ENCODE measurements around the gene MYMX.
"Not testable (repeated sequence)": the region's sequence is repeated elsewhere in the genome, so short reads cannot be mapped to it uniquely, and the experiment has no call there.

The MYMX gene

DNA sequence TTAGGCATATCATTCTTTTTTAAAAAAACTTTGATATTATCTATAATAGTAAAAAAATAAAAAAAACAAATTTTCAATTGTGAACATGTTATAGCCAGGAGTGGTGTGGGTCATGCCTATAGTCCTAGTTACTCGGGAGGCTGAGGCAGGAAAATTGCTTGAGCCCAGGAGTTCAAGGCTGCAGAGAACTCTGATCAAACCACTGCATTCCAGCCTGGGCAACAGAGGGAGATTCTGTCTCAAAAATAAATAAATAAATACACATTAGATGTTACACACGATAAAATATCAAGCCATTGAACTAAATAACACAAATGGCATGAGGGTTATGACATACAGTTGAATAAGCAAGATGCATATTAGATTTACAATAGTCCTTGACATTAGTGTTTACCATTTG is 27.9 kb upstream of the MYMX start:
- DNase-seq: no peak

DNA sequence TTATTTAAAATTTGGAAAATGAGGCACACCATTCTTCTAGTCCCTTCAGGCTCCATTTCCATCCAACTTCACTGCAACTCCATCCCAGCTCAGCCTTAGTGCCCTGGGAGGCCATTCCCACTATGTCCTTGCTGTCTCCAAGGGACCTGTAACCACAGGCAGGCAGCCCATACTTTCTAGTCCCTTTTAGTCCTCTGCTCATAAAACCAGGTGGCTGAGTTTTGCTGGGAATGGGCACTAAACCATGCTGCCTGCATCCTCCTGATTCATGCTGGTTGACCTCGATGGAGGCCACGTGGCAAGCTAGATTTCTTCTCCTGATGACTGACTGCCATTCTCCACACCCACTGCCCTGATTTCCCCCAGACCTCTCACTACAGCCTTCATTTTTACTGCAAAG is 27.5 kb upstream of the MYMX start:
- no peak for DNase-seq

DNA sequence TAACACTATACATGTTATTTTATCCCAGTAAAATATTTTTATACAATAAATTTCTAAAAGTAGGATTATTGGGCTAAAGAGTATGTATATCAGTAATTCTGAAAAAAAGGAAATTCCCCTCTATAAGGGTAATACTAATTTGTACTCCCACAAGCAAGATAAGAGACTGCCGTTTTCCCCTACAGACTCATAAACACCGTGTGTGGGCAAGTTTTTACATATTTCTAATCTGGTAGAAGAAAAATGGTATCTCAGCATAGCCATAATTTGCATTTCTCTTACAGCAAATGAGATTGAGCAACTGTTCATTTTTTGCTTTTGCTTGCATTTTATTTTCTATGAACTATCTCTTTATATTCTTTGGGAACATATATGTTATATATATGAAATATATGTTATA is 26.0 kb upstream of the MYMX start:
- DNase-seq: no peak

DNA sequence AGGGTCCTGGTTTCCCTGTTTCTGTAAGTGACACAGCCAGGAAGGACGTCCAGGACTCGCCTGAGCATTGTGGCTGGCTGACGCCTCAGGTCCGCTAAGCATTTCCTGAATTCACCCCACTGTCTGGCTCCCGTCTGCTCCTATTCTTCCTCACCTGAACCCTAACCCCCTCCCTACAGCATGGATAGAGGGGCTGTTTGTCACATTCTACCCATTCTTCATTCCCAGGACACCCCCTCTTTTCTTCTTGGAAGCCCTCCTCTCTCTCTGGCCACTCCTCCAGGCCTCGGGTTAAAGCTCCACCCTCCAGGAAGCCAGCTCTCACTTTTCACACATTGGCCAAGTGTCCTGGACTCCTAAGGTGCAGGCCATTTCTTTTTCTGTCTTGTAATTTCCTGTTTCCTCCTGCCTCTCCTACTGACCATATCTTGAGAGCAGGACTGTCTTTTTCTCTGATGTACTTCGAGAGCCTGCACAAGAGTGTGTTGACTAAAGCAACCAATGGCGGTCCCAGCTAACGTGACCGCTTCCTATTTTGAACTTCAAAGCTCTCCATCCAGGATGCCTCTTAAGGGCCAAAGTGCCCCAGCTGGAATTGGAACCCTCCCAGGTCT is 24.2 kb upstream of the MYMX start:
- DNase-seq: peak; percentile 1

DNA sequence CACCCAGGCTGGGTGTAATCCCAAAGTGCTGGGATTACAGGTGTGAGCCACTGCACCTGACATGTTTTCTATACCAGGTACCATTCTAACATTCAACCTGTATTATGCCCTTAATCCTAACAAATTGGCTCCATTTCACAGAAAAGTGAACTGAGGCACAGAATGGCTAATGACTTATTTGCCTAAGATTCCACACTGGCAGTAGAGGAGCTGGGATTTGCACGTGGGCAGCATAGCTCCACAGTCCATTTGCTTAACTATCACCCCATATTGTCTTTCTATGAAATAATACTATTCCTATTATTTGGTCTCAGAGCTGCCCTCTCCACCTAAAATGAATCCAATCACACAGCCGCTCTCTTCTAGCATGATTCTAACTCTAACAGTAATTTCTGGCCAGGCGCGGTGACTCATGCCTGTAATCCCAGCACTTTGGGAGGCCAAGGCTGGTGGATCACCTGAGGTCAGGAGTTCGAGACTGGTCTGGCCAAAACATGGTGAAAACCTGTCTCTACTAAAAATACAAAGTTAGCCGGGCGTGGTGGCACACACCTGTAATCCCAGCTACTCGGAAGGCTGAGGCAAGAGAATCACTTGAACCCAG is 23.3 kb upstream of the MYMX start:
- DNase-seq: no peak

DNA sequence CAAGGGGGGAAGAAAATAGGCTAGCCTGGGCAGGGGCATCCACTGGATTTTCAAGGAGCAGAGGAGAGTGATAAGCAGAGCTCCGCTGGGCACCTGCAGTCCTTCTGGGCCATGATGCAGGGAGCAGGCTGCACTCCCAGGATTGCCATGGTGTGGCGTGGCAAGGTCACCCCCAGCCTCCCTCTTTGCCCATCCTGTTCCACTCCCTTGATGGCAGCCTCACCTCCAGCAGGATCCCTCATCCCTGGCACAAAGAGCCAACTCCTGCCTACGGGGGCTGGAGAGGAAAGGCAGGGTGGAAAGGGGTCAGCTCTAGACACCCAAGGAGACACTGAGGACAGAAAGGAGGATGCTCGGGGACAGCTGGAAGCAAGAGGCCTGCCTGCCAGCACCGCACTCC is 22.4 kb upstream of the MYMX start:
- no peak for DNase-seq

DNA sequence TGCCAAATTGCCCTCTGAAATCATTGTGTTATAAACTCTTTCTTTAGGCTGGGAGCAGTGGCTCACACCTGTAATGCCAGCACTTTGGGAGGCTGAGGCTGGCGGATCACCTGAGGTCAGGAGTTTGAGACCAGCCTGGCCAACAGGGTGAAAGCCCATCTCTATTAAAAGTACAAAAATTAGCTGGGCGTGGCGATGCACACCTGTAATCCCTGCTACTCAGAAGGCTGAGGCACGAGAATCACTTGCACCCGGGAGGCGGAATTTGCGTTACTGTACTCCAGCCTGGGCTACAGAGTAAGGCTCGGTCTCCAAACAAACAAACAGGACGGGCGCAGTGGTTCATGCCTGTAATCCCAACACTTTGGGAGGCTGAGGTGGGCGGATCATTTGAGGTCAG is 20.4 kb upstream of the MYMX start:
- not testable (repeated sequence) for DNase-seq

DNA sequence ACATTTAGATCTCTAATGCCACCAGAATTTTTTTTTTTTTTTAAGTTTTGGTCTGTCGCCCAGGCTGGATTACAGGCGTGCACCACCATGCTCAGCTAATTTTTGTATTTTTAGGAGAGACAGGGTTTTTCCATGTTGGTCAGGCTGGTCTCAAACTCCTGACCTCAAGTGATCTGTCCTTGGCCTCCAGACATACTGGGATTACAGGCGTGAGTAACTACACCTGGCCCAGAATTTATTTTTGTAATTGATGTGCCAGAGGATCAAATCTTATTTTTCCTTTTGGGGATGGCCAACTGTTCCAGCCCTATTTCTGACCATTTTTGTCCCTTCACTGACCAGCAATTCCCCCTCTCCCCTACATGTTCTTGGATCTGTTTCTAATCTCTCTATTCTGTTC is 18.0 kb upstream of the MYMX start:
- no peak for DNase-seq

DNA sequence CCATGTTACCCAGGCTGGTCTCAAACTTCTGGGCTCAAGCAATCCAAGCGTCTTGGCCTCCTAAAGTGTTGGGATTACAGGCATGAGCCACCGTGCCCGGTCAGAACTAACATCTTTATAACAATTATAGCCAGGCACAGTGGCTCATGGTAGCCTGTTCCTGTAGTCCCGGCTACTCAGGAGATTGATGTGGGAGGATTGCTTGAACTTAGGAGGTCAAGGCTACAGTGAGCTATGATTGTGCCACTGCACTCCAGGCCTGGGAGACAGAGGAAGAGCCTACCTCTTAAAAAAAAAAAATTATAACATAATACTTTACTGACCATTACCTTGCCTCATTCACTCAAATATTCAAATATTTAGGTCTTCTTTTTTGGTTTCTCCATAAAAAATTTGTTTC is 16.8 kb upstream of the MYMX start:
- DNase-seq: no peak

DNA sequence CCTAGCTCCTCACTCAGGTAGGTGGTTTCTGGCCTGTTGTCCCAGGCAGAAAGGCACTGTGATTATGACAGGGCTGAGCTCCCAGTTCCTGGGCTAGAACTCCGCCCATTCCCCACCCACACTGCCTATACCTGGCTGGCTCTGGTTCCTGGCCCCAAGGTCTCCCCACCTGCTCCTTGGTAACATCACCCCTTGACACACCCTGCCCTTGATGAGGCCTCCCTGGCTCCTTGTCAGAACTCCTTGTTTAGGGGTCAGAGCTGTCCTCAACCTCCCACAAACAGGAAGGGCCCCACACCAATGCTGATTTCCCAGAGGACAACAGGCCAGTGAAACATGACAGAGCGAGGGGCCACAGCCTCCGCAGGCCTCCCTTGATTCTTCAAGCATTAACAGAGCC is 15.5 kb upstream of the MYMX start:
- DNase-seq: no peak

DNA sequence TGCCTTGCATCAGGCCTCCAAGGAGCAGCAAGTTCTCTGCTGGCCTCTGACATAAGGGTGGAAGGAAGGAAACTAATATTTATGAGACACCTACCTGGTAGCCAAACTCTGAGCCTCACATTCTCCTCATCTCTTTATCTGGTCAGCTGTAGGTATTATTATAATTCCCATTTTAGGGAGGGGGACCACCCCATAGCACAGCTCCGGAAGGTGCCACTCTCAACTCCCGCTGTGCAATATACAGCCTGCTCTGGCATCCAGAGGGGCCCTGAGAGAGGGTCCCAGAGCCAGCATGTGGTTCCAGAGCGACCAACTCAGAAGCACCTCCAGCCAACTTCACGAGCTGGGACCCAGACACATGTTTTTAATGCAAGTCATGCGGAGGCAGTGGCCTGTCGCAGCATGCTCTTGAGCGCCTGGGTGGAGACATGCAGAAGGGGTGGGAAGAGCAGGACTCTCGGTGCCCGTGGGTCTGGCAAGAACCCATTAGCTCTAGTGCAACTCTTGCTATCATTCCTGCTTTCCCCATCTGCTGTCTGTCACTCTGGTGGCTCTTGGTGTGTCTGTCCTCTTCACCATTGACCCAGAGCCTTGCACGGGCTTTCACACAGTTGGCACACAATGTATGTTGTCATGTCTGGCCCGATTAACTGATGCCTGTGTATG is 15.0 kb upstream of the MYMX start:
- no peak for DNase-seq

DNA sequence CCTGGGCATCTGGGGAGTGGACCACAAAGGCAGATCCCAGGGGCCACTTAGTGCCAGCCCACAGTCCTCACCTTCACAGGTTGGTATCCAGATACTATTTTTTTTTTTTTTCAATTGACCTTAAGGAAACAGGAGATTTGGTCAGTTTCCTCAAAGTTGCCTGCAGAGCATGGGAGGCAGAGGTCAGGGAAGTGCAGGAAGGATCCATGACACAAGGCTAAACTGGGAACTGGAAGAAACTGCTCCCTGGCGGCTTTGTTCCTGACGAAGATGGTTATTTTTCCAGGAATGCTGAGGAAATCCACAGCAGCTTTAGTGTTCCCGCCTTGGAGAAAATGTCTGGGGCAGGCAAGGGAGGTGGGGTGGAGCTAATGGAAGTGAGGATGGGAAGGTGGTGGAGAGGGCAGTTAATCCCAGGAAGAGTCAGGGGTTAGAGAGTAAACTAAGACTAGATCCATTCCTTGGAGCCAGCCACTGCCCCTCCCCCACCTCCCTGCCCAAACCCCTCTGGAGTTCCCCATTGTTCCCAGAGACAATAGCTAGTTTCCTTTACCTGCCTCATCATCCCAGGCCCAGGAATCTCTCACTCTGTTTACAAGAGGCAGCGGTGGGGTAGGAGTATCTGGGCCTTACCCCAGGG is 14.3 kb upstream of the MYMX start:
- DNase-seq: no peak

DNA sequence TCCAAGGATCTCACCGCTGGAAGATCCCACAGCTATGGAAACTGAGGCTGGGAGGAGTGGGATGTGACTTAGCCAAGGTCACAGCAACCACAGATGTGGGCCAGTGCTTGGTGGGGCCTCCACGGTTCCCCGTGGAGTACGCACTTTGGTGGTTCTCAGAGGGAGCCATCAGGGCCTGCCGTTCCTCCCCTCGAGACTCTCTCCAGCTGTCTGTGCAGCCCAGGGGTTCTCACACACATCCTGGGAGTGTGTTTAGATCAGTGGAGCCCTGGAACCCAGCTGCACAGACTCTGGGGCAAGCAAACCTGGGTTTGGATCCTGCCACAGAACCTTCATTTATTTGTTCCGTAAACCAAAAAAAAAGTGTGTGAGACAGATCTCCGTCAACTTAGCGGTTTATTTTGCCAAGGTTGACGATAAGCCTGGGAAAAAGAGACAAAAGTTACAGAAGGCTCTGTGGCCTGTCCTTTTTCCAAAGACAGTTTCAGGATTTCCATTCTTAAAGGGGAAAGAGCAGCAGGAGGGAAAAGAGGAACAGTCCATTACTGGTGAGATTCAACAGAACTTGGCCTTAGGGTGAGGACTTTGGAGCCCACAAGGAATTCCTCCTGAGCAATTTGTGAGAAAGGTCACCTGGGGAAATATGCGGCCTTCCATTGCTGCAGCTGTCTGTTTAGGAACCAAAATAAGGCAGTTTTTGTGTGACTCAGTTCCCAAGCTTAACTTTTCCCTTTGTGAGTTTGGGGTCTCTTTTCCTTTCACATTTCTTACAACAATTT is 13.6 kb upstream of the MYMX start:
- no peak for DNase-seq

DNA sequence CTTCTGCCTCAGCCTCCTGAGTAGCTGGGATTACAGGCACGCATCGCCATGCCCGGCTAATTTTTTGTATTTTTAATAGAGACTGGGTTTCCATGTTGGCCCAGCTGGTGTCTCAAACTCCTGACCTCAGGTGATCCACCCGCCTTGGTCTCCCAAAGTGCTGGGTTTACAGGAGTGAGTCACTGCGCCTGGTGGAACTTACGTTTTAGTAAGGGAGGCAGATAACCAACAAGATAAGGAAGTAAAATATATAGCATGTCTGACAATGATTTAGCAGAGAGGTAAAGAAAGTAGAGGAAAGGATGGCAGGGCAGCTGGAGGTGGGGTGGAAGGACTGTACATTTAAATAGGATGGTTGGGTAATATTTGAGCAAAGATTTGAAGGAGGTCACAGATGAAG is 12.8 kb upstream of the MYMX start:
- DNase-seq: no peak

DNA sequence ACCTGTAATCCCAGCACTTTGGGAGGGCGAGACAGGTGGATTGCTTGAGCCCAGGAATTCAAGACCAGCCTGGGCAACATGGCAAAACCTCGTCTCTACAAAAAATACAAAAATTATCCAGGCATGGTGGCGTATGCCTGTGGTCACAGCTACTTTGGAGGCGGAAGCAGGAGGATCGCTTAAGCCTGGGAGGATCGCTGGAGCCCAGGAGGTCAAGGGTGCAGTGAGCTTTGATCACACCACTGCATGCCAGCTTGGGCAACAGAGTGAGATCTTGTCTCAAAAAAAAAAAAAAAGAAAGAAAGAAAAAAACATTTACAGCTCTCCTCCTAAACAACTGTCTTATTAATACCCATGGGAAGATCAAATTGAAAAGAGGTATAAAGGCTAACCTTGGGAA is 8.8 kb upstream of the MYMX start:
- no peak for DNase-seq

DNA sequence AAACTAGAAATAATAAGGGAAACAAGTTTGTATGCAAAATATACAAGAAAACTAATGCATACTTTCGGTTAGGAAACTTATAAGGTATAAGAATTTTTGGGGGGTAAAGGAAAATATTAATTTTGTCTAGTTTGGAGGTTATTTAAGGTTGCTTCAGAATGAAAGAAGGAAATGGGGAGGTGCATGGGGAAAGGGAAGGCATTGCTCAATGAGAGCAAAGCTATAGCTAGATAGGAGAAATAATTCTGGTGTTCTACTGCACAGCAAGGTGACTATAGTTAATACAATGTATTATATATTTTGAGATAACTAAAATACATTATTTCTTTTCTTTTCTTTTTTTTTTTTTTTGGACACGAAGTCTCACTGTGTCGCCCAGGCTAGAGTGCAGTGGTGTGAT is 5.4 kb upstream of the MYMX start:
- DNase-seq: no peak

DNA sequence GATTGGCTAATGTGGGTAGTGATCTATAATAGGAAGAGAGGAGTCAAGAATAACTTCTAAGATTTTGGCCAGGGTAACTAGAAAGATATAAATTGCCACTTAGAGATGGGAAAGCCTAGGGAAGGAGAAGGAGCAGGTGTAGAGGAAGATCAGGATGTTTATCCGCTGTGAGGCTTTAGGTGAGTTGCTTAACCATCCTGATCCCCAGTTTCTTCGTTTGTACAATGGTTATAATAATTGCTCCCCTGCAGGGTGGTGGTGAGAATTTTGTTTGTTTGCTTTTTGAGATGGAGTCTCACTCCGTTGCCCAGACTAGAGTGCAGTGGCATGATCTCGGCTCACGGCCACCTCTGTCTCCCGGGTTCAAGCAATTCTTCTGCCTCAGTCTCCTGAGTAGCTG is 2.4 kb upstream of the MYMX start:
- DNase-seq: no peak

DNA sequence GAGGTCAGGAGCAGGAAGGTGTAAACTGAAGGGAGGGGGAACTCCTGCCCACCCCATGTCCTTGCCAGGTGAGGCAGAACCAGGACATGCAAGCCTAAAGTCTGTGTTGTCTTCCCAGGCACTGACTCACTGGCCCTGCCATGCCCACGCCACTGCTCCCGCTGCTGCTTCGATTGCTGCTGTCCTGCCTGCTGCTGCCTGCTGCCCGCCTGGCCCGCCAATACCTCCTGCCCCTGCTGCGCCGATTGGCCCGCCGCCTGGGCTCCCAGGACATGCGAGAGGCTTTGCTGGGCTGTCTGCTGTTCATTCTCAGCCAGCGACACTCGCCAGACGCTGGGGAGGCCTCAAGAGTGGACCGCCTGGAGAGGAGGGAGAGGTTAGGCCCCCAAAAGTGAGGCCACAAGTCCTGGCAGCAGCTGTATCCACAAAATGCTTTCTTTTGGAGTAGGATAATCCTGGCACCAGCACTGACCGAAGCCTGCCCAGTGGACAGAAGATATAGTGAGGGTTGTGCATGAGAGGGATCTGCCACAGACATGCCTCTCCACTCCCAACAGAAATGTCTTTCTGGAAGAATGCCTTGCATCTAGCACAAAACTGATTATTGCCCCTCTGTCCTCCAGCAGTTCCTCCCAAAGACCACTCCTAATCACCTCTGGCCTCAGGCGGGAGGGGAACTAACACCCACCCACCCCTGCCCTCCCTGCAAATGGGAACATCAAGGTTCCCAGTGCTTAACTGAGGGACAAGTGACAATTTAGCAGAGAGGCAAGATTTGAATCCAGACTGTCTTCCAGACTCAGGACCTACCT is 812 bp downstream of the MYMX start:
- DNase-seq: no peak

DNA sequence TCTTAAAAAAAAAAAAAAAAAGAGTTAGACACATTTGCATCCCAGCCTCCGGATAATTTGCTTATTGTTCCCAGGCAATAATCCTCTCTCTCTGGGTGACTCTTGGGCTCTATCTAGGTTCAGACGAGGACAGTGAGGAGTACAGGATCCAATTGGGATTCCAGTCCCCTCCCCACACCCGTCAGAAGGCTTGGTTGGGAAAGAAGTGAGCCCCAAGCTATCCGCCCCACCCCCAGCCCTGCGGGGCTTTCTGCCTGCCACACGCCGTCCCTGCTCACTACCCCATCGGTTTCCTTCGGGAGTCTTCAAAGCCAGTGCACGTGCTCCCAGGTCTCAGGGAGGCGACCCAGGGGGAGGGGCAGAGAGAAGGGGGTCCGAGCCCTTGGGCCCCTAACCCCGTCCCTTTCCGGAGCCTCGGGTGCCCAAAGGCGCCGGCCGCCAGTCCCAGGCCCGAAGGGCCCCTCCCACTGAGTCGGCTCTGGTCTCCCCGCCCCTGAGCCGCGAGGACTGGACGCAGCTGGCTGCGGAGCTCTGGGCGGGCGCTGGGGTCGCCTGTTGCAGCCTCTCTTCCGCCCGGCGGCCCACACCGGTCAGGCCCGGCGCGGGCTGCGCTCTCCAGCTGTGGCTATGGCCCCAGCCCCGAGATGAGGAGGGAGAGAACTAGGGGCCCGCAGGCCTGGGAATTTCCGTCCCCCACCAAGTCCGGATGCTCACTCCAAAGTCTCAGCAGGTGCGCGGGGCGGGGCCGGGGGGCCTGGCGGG is 2.5 kb downstream of the MYMX start:
- peak; percentile 17 for DNase-seq

DNA sequence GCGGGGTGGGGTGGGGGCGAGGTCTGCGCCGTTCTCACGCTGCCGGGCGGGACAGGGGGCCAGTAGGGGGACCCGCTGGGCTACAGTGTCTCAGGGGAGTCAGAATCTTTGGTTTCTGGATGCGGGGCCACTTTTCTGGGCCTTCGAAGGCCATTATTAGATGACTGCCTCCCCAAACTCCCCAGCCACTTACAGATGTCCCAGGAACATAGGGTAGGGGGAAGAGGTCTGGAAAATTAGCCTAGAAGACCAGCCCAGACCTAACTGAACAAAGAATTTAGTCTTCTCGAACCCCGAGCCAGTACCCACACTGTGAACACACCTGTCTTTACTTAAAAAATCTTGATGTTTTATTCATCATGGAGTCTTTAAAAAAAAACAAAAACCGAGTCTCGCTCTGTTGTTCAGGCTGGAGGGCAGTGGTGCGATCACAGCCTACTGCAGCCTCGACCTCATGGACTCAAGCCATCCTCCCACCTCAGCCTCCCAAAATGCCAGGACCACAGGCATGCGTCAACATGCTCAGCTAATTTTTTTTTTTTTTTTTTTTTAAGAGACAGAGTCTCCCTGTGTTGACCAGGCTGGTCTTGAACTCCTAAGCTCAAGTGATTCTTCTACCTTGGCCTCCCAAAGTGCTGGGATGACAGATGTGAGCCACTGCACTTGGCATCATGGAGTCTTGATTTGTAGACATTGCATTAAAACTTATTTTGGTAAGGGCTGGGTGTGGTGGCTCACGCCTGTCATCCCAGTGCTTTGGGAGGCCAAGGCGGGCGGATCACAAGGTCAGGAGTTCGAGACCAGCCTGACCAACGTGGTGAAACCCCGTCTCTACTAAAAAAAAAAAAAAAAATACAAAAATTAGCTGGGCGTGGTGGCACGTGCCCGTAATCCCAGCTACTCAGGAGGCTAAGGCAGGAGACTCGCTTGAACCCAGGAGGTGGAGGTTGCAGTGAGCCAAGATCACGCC is 3.4 kb downstream of the MYMX start:
- no peak for DNase-seq

DNA sequence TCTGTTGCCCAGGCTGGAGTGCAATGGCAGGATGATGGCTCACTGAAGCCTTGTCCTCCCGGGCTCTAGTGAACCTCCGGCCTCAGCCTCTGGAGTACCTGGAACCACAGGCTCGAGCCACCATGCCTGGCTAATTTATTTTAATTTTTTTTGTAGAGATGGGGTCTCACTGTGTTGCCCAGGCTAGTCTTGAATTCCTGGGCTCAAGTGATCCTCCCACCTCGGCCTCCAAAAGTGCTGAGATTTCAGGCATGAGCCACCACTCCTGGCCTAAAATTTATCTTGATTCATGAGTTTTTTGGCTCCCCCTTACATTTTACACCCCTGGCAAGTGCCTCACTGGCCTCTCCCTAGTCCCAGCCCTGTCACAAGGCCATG is 4.2 kb downstream of the MYMX start:
- DNase-seq: no peak
